CD14-positive monocyte (primary cell): ENCODE data around the gene TMEM258. TPM values are rescaled to one million over a fixed set of nuclear protein-coding genes. Genes with fewer than 3 reads are reported as not detected.

Source experiments
- DNase-seq, 3 donors: peaks; one replicate each; pipeline ENCODE4 v3.0.0-alpha.2; 2011 to 2022
- H2AFZ ChIP-seq: 2 replicates; pipeline ENCODE4 v1.6.0; 2012; ENCODE audit warnings: mild to moderate bottlenecking, low read depth, low read length, inconsistent platforms; ENCODE audit not compliant: insufficient read depth, poor library complexity, severe bottlenecking
- H3K27ac ChIP-seq, 2 donors: 1 replicate in 1 of 2; 2 replicates in 1 of 2; pipeline ENCODE4 v1.5.1; 2012 to 2013; ENCODE audit warnings: low read length in 2 of 2, control low read depth in 1 of 2, inconsistent platforms in 1 of 2, low read depth in 1 of 2, mild to moderate bottlenecking in 1 of 2
- H3K27me3 ChIP-seq, 2 donors: one replicate each; pipeline versions ENCODE4 v1.6.0 to v1.6.1; 2011 to 2013; ENCODE audit warnings: low read length in 2 of 2; ENCODE audit not compliant: control insufficient read depth in 2 of 2, insufficient read depth in 2 of 2
- H3K36me3 ChIP-seq, 2 donors: replicated peaks in 1 of 2; 1 replicate in 1 of 2; 2 replicates in 1 of 2; pipeline versions ENCODE4 v1.5.1 to v1.6.1; 2012 to 2013; ENCODE audit warnings: low read length in 2 of 2, control low read depth in 1 of 2, inconsistent platforms in 1 of 2, mild to moderate bottlenecking in 1 of 2; ENCODE audit not compliant: insufficient read depth in 2 of 2, control insufficient read depth in 1 of 2
- H3K4me1 ChIP-seq, 2 donors: 1 replicate in 1 of 2; 2 replicates in 1 of 2; pipeline versions ENCODE4 v1.5.1 to v1.6.1; 2012 to 2013; ENCODE audit warnings: low read length in 2 of 2, control low read depth in 1 of 2, inconsistent platforms in 1 of 2, mild to moderate bottlenecking in 1 of 2, moderate library complexity in 1 of 2; ENCODE audit not compliant: insufficient read depth in 2 of 2, control insufficient read depth in 1 of 2
- H3K4me2 ChIP-seq: replicated peaks from 2 replicates; pipeline ENCODE3; 2012; ENCODE audit warnings: low read length, moderate library complexity, mild to moderate bottlenecking; ENCODE audit not compliant: poor library complexity, severe bottlenecking; ENCODE audit errors: extremely low read depth
- H3K4me3 ChIP-seq, 3 experiments: fragments of 200-600 bp in 1 of 3; sonication (generic) in 1 of 3; replicated peaks in 1 of 3; 1 replicate in 2 of 3; 2 replicates in 1 of 3; pipeline ENCODE4 v1.5.1; 2011 to 2013; ENCODE audit warnings: low read length in 3 of 3, mild to moderate bottlenecking in 3 of 3, control low read depth in 2 of 3, low read depth in 2 of 3, inconsistent platforms in 1 of 3, moderate library complexity in 1 of 3
- H3K79me2 ChIP-seq: 2 replicates; pipeline ENCODE4 v1.6.0; 2012; ENCODE audit warnings: mild to moderate bottlenecking, control low read depth, inconsistent platforms, low read length, moderate library complexity; ENCODE audit not compliant: insufficient read depth
- H3K9ac ChIP-seq: 2 replicates; pipeline ENCODE4 v1.6.0; 2017; ENCODE audit warnings: low read length, mild to moderate bottlenecking; ENCODE audit not compliant: insufficient read depth, poor library complexity, severe bottlenecking
- H3K9me3 ChIP-seq, 2 donors: replicated peaks in 1 of 2; 1 replicate in 1 of 2; 2 replicates in 1 of 2; pipeline versions ENCODE4 v1.5.1 to v1.6.1; 2012 to 2013; ENCODE audit warnings: low read length in 2 of 2, control low read depth in 1 of 2; ENCODE audit not compliant: control insufficient read depth in 1 of 2, insufficient read depth in 1 of 2
- H4K20me1 ChIP-seq: 2 replicates; pipeline ENCODE4 v1.6.0; 2012; ENCODE audit warnings: mild to moderate bottlenecking, low read length, control low read depth, moderate library complexity; ENCODE audit not compliant: insufficient read depth
- H3K27ac Mint-ChIP-seq, 7 donors: one replicate each; pipeline ENCODE4 v1.8.0; 2020; ENCODE audit warnings: mild to moderate bottlenecking in 7 of 7, mixed read lengths in 7 of 7, moderate library complexity in 6 of 7, inconsistent platforms in 2 of 7
- H3K27me3 Mint-ChIP-seq, 3 donors: one replicate each; pipeline ENCODE4 v1.8.0; 2021 to 2022; ENCODE audit warnings: low read depth in 3 of 3, mild to moderate bottlenecking in 3 of 3, mixed read lengths in 3 of 3, moderate library complexity in 3 of 3, inconsistent platforms in 1 of 3
- H3K36me3 Mint-ChIP-seq, 2 donors: one replicate each; pipeline ENCODE4 v1.8.0; 2020; ENCODE audit warnings: mixed read lengths in 2 of 2, inconsistent platforms in 1 of 2, mild to moderate bottlenecking in 1 of 2
- H3K4me1 Mint-ChIP-seq: one replicate; pipeline ENCODE4 v1.8.0; 2020; ENCODE audit warnings: mild to moderate bottlenecking, mixed read lengths
- H3K4me3 Mint-ChIP-seq, 2 donors: one replicate each; pipeline ENCODE4 v1.8.0; 2020; ENCODE audit warnings: mild to moderate bottlenecking in 2 of 2, mixed read lengths in 2 of 2, moderate library complexity in 1 of 2
- H3K9me3 Mint-ChIP-seq, 7 donors: one replicate each; pipeline ENCODE4 v1.8.0; 2020 to 2022; ENCODE audit warnings: mixed read lengths in 7 of 7, mild to moderate bottlenecking in 6 of 7, moderate library complexity in 6 of 7, inconsistent platforms in 2 of 7
- CTCF ChIP-seq: fragments of 200-600 bp; IDR thresholded peaks from one replicate; pipeline ENCODE4 v1.8.0; 2022; ENCODE audit warnings: antibody characterized with exemption, mild to moderate bottlenecking
- WGBS: methylation state at CpG from one replicate; pipeline ENCODE4 v1.1.5; 2013; ENCODE audit warnings: missing lambda C conversion rate; ENCODE audit not compliant: insufficient coverage; 5-methylcytosine and 5-hydroxymethylcytosine counted together
- intact Hi-C, 2 donors: fragments of 100-400 bp; cut with micrococcal nuclease; formaldehyde crosslinking; loops; one replicate each; pipeline versions ENCODE4 v1.15.0 to v1.15.1; 2023
- polyA plus RNA-seq, 3 donors: library from polyadenylated mRNA; depleted of rRNA in 1 of 3; unstranded in 2 of 3; stranded (reverse) in 1 of 3; fragments of 300-500 nt in 2 of 3; fragments of >200 nt in 1 of 3; fragmentation: Illumina TruSeq in 2 of 3; gene quantifications; 1 replicate in 2 of 3; 2 replicates in 1 of 3; pipeline ENCODE4 v1.2.3, GENCODE V29; 2012 to 2021

TMEM258 gene
- polyA plus RNA-seq, 3 donors = 199 to 224 (median 220) TPM

- Mint-ChIP-seq H3K27ac (peak overlapping the region in 2 of 7 donors; percentile 37 to 69), H3K36me3 (peaks cover 0 to 4% of the 10 kb centered on the region in 2 donors), H3K4me3 (peak overlapping the region; percentile 61 to 87), H3K9me3 (peaks cover 0 to 6% (median 0%) of the 10 kb centered on the region in 7 donors), H3K27me3 (peaks cover 23 to 37% (median 32%) of the 10 kb centered on the region in 3 donors), H3K4me1 (peaks cover 22% of the 10 kb centered on the region)
- WGBS = 42% methylated on average over 17 of the region's 17 CpGs
- intact Hi-C loops = no loop called here
- no peaks in the 10 kb centered on the region for H3K36me3 ChIP-seq
- DNase-seq = no peak
- no peak overlapping the region for H3K9ac ChIP-seq
- peaks cover 7 to 21% of the 10 kb centered on the region in 2 donors for H3K4me1 ChIP-seq
- peak overlapping the region in 2 of 3 experiments; percentile 28 to 63 for H3K4me3 ChIP-seq
- no peaks in the 10 kb centered on the region for H3K79me2 ChIP-seq
- peak; percentile 1 for TF ChIP-seq CTCF
- H4K20me1 ChIP-seq = no peaks in the 10 kb centered on the region
- H2AFZ ChIP-seq = peak overlapping the region; percentile 67
- no peak overlapping the region for H3K27ac ChIP-seq
- H3K9me3 ChIP-seq = no peaks in the 10 kb centered on the region
- H3K27me3 ChIP-seq = peaks cover 4 to 37% of the 10 kb centered on the region in 2 donors
- peak overlapping the region; percentile 75 for H3K4me2 ChIP-seq
These were observed 39.4 kb downstream of the TMEM258 start for GRCh38 chr11:61752925-61753521.

DNA sequence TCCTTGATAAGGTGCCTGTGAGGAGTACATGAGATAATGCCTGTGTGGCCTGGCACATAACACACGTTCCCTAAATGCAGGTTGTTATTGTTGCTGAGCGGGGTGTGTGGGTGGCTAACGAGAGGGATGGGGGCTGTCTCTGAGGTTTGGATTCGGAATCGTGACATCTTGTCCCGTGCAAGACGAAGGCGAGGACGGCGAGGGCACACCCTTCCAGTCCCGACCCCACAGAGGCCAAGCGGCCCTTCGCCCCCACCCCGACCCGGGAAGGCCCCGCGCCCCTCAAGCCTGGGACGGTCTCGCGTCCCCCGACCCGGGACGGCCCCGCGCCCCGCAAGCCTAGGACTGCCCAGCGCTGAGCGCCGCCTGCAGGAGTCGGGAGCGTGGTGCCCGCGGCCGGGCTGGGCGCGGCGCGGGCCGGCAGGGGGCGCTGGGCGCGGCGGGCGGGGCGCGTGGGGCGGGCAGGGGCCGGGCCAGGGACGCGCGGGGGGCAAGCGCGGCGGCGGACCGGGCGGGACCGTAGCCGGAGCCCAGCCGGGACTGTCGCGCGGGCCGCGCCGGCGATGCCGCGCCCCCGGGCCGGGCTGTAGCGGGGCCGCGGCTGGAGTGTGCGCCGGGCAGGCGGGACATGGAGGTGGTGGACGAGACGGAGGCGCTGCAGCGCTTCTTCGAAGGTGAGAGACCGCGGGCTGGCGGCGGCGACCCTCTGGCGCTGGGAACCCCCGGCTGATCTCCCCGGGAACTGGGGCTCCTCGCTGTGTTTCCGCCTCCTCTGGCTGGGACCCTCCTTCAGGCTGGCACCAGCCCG is 40.1 kb downstream of the TMEM258 start, which contains the start of gene MYRF:
Gene MYRF, plus strand, starts transcription at position 520 of the 808 bp plus-strand sequence. Its CDS starts 109 bp downstream, at position 629.
- peak; percentile 62 for TF ChIP-seq CTCF
- Histone ChIP-seq H3K9ac (no peak within 1 kb of the TSS), H3K4me3 (peak within 1 kb of the TSS in 2 of 3 experiments; percentile 28 to 63), H3K36me3 (no peaks in the 10 kb centered on the region), H3K27ac (no peak within 1 kb of the TSS), H3K4me2 (peak within 1 kb of the TSS; percentile 75), H3K79me2 (no peaks in the 10 kb centered on the region), H4K20me1 (no peaks in the 10 kb centered on the region), H3K9me3 (no peaks in the 10 kb centered on the region), H3K4me1 (peaks cover 7 to 28% of the 10 kb centered on the region in 2 donors), H3K27me3 (peaks cover 4 to 37% of the 10 kb centered on the region in 2 donors), H2AFZ (peak within 1 kb of the TSS; percentile 67)
- DNase-seq = peak; percentile 15 to 48 (median 36)
- H3K27ac Mint-ChIP-seq = peak within 1 kb of the TSS in 2 of 7 donors; percentile 37 to 69
- H3K36me3 Mint-ChIP-seq = peaks cover 0 to 4% of the 10 kb centered on the region in 2 donors
- peak within 1 kb of the TSS; percentile 61 to 87 for H3K4me3 Mint-ChIP-seq
- intact Hi-C loops = no loop called here
- H3K27me3 Mint-ChIP-seq = peaks cover 23 to 37% (median 30%) of the 10 kb centered on the region in 3 donors
- peaks cover 0 to 6% (median 0%) of the 10 kb centered on the region in 7 donors for H3K9me3 Mint-ChIP-seq
- peaks cover 22% of the 10 kb centered on the region for H3K4me1 Mint-ChIP-seq
- WGBS = 4% methylated on average over 90 of the region's 93 CpGs
